KOPT-K1 (cell line): Measurements from ENCODE around the gene RAET1L.

Source experiments
- H3K27ac ChIP-seq: fragments of 200-600 bp; sonication (generic); 2 replicates; pipeline ENCODE4 v1.5.1; 2016; ENCODE audit warnings: antibody characterized with exemption, mild to moderate bottlenecking, low read depth, low read length; ENCODE audit not compliant: poor library complexity, severe bottlenecking
- H3K36me3 ChIP-seq: fragments of 200-600 bp; sonication (generic); 2 replicates; pipeline ENCODE4 v1.5.1; 2017; ENCODE audit warnings: antibody characterized with exemption, mild to moderate bottlenecking, low read length, moderate library complexity; ENCODE audit not compliant: insufficient read depth
- H3K9me3 ChIP-seq: fragments of 200-600 bp; sonication (generic); 2 replicates; pipeline ENCODE4 v1.5.1; 2017; ENCODE audit warnings: antibody characterized with exemption, low read length, mild to moderate bottlenecking; ENCODE audit not compliant: insufficient read depth, poor library complexity, severe bottlenecking

The RAET1L gene

DNA sequence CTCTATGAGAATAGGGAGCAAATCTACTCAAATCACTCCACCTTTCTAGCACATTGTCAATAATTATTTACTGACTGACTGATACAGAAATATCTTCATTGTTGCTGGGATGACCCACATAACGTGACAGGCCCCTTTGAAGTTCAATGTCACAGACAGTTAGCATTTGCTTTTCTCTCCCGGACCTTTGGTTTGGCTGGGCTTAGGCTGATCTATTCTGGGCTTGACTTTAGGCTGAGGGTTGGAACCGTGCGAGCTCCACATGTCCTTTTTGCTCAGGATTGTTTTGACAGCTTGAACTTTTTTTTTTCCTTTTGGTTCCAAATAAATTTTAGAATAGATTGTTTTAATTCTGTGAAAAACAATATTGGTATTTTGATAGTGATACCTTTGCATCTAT lies 31.6 kb upstream of the RAET1L start:
- Histone ChIP-seq H3K9me3 (no peaks in the 10 kb centered on the region), H3K27ac (no peak overlapping the region), H3K36me3 (no peaks in the 10 kb centered on the region)

DNA sequence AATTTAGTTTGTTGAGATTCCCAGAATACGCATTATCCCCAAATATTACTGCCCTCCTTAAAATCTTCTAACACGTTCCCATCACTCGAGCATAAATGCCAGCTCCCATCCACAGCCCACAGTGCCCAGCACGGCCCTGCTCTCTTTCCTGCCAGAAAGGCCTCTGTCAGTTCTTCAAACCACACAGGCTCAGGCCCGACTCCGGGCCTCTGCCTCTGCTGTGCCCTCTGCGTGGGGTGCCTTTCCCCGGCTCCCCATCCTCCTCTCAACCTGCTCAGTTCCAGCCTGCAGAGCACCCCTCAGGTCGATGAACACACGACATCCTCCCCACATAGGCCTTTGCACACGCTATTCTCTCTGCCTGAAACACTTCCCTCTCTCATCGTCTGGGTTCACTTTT lies 30.8 kb upstream of the RAET1L start:
- Histone ChIP-seq H3K9me3 (no peaks in the 10 kb centered on the region), H3K36me3 (no peaks in the 10 kb centered on the region), H3K27ac (no peak overlapping the region)

DNA sequence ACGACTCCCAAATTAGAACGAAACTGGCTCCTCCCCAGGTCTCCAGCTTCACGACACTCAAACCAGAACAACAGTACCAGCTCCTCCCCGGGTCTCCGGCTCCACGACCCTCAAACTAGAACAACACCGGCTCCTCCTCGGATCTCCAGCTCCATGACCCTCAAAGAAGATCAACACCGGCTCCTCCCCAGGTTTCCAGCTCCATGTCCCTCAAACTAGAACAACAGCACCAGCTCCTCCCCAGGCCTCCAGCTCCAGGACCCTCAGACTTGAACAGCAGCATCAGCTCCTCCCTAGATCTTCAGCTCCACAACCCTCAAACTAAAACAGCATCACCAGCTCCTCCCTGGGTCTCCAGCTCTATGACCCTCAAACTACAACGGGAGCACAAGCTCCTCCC lies 29.8 kb upstream of the RAET1L start:
- Histone ChIP-seq H3K27ac (no peak overlapping the region), H3K9me3 (no peaks in the 10 kb centered on the region)

DNA sequence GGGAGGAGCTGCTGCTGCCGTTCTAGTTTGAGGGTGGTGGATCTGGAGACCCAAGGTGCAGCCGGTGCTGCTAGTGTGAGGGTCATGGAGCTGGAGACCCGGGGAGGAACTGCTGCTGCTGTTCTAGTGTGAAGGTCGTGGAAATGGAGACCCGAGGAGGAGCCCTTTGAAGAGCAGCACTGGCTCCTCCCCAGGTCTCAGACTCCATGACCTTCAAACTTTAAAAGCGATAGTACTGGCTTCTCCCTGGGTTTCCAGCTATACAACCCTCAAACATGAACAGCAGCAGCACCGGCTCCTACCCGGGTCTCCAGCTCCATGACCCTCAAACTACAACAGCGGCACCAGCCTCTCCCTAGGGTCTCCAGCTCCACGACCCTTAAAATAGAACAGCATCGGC lies 28.1 kb upstream of the RAET1L start:
- H3K27ac ChIP-seq = no peak overlapping the region
- no peaks in the 10 kb centered on the region for H3K36me3 ChIP-seq
- no peaks in the 10 kb centered on the region for H3K9me3 ChIP-seq

More for the DNA sequence above, 29.8 kb upstream of the RAET1L start:
- H3K36me3 ChIP-seq = no peaks in the 10 kb centered on the region

DNA sequence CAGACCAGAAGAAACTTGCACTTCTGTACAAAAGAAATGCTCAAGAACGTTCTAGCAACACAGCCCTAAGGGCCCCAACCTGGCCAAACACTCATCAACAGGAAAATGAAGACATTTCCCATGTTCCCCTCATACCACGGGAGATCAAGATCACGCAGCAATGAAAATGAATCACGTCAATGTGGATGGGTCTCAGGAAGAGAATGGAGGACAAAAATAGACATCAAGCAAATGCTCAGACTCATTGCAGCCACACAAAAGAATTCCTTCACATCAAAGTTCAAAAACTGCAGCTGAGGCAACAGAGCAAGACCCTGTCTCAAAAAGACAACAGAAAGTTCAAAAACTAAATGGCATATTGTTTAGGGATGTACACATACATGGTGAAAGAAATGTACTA lies 25.5 kb upstream of the RAET1L start:
- Histone ChIP-seq H3K36me3 (no peaks in the 10 kb centered on the region), H3K27ac (no peak overlapping the region), H3K9me3 (no peaks in the 10 kb centered on the region)

DNA sequence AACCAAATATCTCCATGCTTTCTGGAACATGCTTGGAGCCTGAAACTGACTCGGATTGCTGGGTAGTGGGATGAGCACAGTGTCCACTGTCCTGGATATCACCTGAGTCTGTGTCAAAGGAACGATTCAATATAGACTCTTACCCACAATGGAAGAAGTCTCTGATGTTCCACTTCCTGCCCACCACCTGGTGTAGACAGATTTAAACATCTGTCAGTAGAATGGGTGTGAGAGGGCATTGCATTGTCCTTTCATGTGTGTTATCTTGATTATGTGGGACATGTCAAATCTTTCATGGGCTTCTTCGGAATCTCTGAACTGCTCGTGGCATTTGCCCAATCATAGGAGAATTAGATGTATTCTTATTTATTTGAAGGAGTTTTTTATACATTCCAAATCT lies 22.8 kb upstream of the RAET1L start:
- Histone ChIP-seq H3K36me3 (no peaks in the 10 kb centered on the region), H3K9me3 (no peaks in the 10 kb centered on the region), H3K27ac (no peak overlapping the region)

DNA sequence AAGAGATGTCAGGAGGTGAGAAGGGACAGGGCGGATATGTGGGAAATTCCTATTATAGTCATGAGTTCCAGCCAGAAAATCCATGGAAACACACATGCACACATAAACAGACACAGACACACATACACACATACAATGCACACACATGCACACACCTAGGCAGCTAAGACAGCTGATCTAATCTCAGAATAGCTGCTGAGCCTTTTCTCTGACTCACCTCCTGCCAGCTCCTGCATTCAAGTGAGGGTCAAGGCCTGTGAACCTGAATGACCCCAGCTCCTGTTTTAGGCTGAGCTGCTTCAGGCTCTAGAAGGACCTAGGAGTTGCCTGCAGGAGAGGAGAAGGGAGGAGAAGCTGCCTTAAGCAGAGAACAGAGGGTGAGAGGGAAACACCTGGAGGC lies 21.6 kb upstream of the RAET1L start:
- H3K36me3 ChIP-seq = no peaks in the 10 kb centered on the region
- no peak overlapping the region for H3K27ac ChIP-seq

DNA sequence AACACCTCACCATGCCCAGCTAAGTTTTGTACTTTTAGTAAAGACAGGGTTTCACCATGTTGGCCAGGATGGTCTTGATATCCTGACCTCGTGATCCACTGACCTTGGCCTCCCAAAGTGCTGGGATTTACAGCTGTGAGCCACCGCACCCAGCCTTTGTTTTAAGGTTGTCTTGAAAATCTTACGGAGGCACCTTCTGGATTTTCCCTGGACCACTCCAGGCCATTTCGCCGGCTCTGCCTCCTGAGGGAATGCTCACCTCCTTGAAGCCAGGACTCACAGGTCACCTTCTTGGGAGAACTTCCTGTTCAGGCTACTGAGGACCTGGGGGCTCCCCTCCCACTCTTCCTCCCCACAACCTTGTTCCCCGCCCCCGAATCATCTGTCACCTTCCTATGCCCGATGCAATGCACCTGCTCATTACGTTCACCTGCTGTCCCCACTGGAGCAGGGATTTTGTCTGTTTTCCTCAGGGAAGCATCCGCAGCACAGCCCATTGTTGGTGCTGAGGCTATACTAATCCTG lies 19.4 kb upstream of the RAET1L start:
- no peaks in the 10 kb centered on the region for H3K9me3 ChIP-seq
- H3K36me3 ChIP-seq = no peaks in the 10 kb centered on the region
- H3K27ac ChIP-seq = no peak overlapping the region

More for the DNA sequence above, 21.6 kb upstream of the RAET1L start:
- no peaks in the 10 kb centered on the region for H3K9me3 ChIP-seq

DNA sequence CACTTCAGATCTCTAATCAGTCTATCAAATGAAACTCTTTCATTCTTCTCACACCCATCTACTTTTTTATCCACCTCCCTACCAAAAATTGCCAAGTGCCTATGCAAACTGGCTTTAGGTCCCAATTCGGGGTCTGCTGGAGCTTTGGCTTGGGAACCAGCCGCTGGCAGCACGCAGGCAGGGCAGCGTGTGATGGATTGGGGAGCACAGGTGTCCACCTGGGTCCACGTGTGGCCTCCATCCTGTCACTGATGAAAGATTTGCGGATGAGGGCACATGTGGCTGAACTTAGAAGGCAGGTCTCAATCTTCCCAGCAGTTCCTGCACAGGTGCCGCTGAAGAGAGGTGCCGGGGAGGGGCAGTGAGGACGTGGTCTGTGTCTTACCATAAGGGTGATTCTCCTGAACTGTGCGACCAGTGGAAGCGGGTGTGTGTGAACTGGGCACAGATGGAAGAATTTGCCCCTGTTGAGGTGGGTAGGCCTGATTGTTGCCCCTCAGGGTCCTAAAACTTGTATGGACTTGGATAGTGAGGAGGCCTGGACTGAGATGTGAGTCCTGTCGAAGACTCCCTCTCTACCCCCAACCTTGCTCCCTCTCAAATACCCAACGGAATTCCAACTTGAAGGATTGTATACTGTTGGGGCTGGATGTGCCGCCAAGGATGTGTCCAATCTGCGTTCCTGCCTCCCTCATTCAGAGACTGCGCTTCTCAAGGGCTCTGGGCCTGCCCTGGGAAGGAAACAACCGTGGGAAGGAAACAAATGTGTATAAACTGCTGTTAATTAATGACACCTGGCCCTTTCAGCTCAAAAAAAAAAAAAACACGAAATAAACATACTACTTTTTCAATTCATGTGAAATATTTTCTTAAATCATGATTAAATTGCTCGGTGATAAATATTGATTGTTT lies 18.4 kb upstream of the RAET1L start:
- Histone ChIP-seq H3K27ac (no peak overlapping the region), H3K9me3 (no peaks in the 10 kb centered on the region), H3K36me3 (no peaks in the 10 kb centered on the region)

DNA sequence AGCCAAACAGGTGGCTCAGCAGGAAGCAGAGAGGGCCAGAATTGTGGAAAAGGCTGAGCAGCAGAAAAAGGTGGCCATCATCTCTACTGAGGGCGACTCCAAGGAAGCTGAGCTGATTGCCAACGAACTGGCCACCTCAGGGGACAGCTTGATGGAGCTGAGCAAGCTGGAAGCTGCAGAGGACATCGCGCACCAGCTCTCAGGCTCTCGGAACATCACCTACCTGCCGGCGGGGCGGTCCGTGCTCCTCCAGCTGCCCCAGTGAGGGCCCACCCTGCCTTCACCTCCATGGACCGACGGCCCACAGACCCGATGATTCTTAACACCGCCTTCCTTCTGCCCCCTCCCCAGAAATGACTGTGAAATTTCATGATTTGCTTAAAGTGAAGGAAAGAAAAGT lies 17.8 kb upstream of the RAET1L start:
- Histone ChIP-seq H3K36me3 (no peaks in the 10 kb centered on the region), H3K27ac (no peak overlapping the region), H3K9me3 (no peaks in the 10 kb centered on the region)

DNA sequence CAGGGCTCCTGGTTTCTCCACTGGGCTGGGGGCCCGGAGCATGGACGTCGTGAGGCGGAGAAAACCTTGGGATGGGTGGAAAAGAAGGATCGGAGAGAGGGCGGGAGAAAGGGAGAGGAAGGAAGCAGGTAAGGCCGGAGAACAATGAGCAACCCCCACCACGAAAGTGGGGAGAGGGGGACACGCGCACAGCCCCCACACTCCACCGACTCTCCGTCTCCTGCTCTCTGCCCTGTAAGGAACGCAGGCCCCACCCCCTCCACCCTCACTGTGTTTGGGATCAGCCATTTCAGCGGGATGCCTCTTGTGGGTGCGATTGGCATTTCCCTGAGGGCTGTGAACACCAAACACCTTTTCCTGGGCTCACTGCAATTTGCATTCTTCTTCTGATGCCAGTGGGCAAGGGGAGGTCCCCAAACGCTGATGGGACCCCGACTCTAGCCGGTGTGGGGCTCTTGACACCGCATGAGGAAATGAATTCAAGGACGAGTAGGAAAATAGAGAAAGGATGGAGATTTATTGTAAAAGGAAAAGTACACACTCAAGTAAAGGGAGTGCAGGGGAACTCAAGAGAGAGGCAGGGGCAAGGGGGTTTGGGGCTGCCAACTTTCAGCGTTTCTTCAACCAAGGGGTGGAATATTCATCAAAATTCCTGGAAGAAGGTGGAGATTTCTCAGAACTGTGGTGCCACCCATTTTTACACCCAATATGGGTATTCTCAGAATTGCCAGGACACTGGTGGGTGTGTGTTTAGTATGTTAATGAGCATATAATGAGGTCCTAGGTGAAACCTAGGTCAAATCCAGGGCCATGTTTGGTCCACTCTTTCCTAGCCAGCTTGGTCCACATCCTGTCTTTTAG lies 13.1 kb upstream of the RAET1L start:
- Histone ChIP-seq H3K9me3 (no peaks in the 10 kb centered on the region), H3K36me3 (no peaks in the 10 kb centered on the region), H3K27ac (no peak overlapping the region)

DNA sequence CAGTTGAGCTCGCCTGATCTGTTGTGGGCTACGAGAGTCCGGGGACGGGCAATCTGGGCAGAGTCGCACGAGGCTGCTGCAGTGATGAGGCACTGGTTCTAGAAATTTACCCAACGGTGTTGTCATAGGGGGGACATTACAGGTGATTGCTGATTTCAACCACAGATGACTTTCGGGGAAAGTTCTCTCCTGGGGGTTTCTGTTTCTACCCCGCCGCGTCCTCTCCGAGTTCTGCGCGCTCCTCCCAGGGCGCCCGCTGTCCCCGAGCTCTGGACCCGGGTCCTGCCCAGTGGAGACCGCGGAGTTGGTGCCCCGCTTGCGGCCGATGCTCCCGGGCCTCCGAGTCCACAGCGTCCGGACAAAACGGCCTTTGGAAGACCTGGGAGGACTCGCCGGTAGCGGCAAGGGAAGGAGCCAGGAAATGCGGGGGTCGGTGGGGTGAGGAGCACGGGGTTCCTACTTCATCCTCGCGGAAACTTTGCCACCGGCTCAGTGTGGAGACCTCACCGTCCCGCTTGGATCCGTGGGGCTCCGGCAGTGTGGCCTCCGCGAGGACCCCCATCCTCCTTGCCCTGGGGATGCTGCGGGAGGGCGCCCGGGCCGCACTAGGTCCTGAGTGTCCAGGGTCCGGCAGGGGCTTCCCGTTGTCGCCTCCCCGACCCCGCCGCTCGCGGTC lies 12.3 kb upstream of the RAET1L start:
- H3K9me3 ChIP-seq = no peaks in the 10 kb centered on the region
- no peaks in the 10 kb centered on the region for H3K36me3 ChIP-seq
- no peak overlapping the region for H3K27ac ChIP-seq

DNA sequence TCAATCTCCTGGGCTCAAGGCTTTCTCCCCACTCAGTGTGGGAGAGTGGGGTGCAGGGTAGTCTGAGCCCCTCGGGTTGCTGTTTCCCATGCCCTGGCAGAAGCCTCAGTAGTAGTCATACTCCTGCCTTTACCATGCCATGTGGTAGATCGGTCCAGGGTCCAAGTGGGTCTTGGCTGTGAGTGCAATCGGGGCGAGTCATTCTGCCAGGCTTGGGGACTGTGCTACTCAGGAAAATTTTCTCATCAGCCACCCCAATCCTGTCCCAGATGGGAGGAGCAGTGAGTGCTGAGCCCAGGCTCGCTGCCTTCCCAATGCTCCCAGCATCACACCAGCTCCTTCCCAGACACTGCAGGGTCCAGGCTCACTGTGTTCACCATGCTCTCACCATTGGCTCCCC lies 10.7 kb upstream of the RAET1L start:
- H3K36me3 ChIP-seq = no peaks in the 10 kb centered on the region
- no peak overlapping the region for H3K27ac ChIP-seq
- H3K9me3 ChIP-seq = no peaks in the 10 kb centered on the region

DNA sequence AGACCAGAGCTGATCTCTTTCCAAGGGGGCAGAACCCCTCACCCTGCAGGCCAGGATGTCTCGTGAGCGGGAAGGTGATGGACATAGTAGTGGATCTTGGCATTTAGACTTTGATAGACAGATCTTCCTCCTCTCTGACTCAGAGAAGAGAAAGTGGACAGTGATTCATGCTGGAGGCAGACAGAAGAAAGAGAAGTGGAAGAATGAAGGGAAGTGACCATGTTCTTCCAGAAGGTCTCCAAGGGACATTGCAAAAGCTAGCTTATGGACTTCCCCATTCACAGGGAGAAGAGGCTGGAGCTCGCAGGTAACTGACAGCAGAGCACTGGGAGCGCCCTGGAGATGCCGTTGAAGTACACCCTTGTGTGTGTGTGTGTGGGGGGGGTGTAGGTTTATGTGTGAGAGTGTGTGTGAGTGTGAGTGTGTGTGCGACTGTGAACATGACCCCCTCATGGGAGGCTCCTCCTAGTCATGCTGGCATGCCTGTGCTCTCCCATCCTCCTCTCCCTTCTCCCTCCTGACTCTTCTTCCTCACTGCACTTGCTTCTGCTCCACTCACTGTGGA lies 8.0 kb upstream of the RAET1L start:
- H3K9me3 ChIP-seq = no peaks in the 10 kb centered on the region
- no peak overlapping the region for H3K27ac ChIP-seq
- H3K36me3 ChIP-seq = no peaks in the 10 kb centered on the region

DNA sequence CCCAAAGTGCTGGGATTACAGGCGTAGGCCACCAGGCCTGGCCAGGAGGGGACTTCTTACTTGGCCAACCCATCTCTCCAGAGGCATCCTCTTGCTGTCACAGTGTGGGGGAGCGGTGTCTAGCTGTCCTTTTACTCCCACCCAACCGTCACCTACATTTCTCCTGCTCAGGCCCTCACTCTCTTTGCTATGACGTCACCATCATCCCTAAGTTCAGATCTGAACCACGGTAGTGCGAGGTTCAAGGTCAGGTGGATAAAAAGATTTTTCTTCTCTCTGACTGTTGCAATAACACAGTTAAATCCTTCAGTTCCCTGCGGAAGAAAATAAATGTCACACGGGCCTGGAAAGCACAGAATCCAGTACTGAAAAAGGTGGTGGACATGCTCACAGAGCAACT lies 7.3 kb upstream of the RAET1L start:
- Histone ChIP-seq H3K9me3 (no peaks in the 10 kb centered on the region), H3K27ac (no peak overlapping the region), H3K36me3 (no peaks in the 10 kb centered on the region)
